PC-3 (cell line): Measurements from ENCODE around the gene CFAP97D1. TPM values are rescaled to one million over a fixed set of nuclear protein-coding genes. Genes with fewer than 3 reads are reported as not detected.

Experiments
- ATAC-seq: fragments of 200-7000 bp; cut with Tn5 transposase; 2 replicates; pipeline ENCODE4 v1.9.1; 2020; ENCODE audit warnings: mild to moderate bottlenecking, moderate library complexity
- BruUV-seq: library from RNA; stranded (reverse); fragments of 400-500 nt; replicated peaks from 2 replicates; lab custom pipeline; 2021; lab: Mats Ljungman, UMichigan
- CTCF ChIA-PET: fragments of 300-600 bp; sonication (Branson Sonifier 250); formaldehyde crosslinking; loops from one replicate; lab custom pipeline; 2022; ENCODE audit warnings: antibody characterized with exemption; lab: Charles Lee
- POLR2A ChIA-PET: fragments of 300-600 bp; sonication (Branson Sonifier 250); formaldehyde crosslinking; loops from one replicate; lab custom pipeline; 2022; ENCODE audit warnings: antibody characterized with exemption; ENCODE audit not compliant: unreplicated experiment; lab: Charles Lee
- DNase-seq: peaks from one replicate; pipeline ENCODE4 v3.0.0-alpha.2; 2015
- H2AFZ ChIP-seq: fragments of 300-600 bp; sonication (generic); 2 replicates; pipeline ENCODE4 v1.6.0; 2016; ENCODE audit warnings: antibody characterized with exemption, low read length
- H3F3A ChIP-seq: fragments of 300-600 bp; sonication (generic); one replicate; pipeline ENCODE4 v1.6.0; 2017; ENCODE audit warnings: antibody characterized with exemption, low read length, control low read depth, mild to moderate bottlenecking; ENCODE audit not compliant: unreplicated experiment
- H3K27ac ChIP-seq: fragments of 300-600 bp; sonication (generic); 2 replicates; pipeline ENCODE4 v1.5.1; 2016; ENCODE audit warnings: mild to moderate bottlenecking, low read length
- H3K27me3 ChIP-seq: fragments of 300-600 bp; sonication (generic); 2 replicates; pipeline ENCODE4 v1.6.1; 2016; ENCODE audit warnings: low read length, mixed read lengths
- H3K36me3 ChIP-seq: fragments of 300-600 bp; sonication (generic); 2 replicates; pipeline ENCODE4 v1.6.1; 2016; ENCODE audit warnings: low read depth, mixed run types, low read length, mixed read lengths
- H3K4me1 ChIP-seq: fragments of 300-600 bp; sonication (generic); 2 replicates; pipeline ENCODE4 v1.5.1; 2016; ENCODE audit warnings: low read length; ENCODE audit not compliant: insufficient read depth
- H3K4me2 ChIP-seq: fragments of 300-600 bp; sonication (generic); 2 replicates; pipeline ENCODE4 v1.6.0; 2016; ENCODE audit warnings: low read length
- H3K4me3 ChIP-seq: fragments of 300-600 bp; sonication (generic); 2 replicates; pipeline ENCODE4 v1.5.1; 2016; ENCODE audit warnings: mild to moderate bottlenecking, low read length, mixed read lengths
- H3K79me2 ChIP-seq: fragments of 300-600 bp; sonication (generic); 2 replicates; pipeline ENCODE4 v1.6.1; 2017; ENCODE audit warnings: low read length, mixed read lengths
- H3K9ac ChIP-seq: fragments of 300-600 bp; sonication (generic); 2 replicates; pipeline ENCODE4 v1.6.0; 2016; ENCODE audit warnings: mild to moderate bottlenecking, low read length
- H3K9me2 ChIP-seq: fragments of 300-600 bp; sonication (generic); replicated peaks from 2 replicates; pipeline ENCODE4 v1.6.1; 2016; ENCODE audit warnings: mixed run types, low read length, mixed read lengths
- H3K9me3 ChIP-seq: fragments of 300-600 bp; sonication (generic); 2 replicates; pipeline ENCODE4 v1.6.1; 2016; ENCODE audit warnings: low read length, mixed read lengths
- H4K20me1 ChIP-seq: fragments of 300-600 bp; sonication (generic); 2 replicates; pipeline ENCODE4 v1.6.1; 2016; ENCODE audit warnings: low read length, mixed read lengths
- EZH2 ChIP-seq: fragments of 300-600 bp; sonication (generic); IDR thresholded peaks from one replicate; pipeline ENCODE4 v1.6.1; 2017; ENCODE audit warnings: antibody characterized with exemption, mild to moderate bottlenecking, low read length; ENCODE audit not compliant: unreplicated experiment
- EZH2phosphoT487 ChIP-seq: fragments of 300-600 bp; sonication (generic); IDR thresholded peaks from 2 replicates; pipeline ENCODE4 v1.6.1; 2018; ENCODE audit warnings: mild to moderate bottlenecking, antibody characterized with exemption, low read length, borderline replicate concordance
- intact Hi-C: fragments of 100-400 bp; cut with micrococcal nuclease; formaldehyde crosslinking; loops from 2 replicates; pipeline ENCODE4 v1.9.0; 2023
- total RNA-seq: library from RNA; depleted of rRNA; stranded (reverse); fragments of >200 nt; gene quantifications from 2 replicates; pipeline ENCODE4 v1.2.3, GENCODE V29; 2014
- TF ChIP-seq, protein P1 (sequence below): fragments of 300-600 bp; sonication (generic); conservative IDR thresholded peaks from 2 replicates; pipeline ENCODE4 v1.5.1; 2017; ENCODE audit warnings: antibody characterized with exemption, low read depth, mild to moderate bottlenecking, low read length

Gene CFAP97D1
- total RNA-seq, 1 experiment from 2014 or later = 0.29 TPM

DNA sequence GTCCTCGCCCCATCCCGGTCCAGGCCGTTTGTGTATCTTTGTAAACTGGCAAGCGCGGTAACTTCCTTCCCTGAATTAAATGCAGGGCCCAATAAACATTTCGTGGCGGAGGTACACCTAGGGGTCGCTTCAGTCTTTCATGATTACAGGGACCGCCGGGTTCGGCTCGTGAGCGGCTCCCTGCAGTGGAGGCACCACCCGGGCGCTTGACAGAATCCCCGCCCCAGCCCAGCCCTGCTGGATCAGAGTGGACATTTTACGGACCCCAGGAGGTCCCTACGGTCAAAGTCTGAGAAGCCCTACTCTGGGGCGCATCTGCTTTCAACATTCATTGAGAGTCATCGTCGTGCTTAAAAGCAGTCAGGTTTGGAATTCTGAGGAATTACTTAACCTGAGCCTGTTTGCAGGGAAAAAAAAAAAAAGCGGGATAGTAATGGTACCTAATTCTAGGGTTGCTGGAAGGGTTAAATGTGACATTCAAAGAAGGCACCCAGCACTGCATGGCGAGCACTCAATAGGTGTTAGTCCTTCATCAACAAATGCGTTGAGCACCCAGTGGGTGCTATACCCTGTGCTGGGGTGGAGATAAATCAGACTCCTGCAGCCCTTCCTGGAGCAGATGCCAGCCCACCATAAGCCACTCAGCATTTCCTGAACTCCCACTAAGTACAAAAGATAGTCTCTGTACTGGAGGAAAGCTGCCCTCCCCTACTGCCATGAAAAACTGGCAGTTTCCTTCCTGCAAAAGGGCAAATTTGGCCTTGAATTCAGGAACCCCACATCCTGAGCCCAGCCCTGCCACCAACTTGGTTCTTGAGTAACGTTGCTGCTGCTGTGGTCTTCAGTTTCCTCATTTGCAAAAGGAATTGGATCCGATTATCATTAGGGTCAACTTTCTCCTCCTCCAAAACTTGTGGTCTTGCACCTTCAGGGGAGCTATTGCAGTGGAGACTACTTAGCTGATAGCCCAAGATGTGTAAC lies 800 bp upstream of the CFAP97D1 start:
- H3F3A ChIP-seq = no peaks in the 10 kb centered on the region
- DNase-seq = no peak
- POLR2A ChIA-PET = interaction anchor here (0.5 to 0.6 kb wide), 4 partner anchors 21 to 199 kb away, joined by 3 to 14 read pairs (median 4); no protein-coding TSS in a partner anchor
- no peak for TF ChIP-seq EZH2phosphoT487
- no peak for TF ChIP-seq EZH2
- TF ChIP-seq, protein P1, sequence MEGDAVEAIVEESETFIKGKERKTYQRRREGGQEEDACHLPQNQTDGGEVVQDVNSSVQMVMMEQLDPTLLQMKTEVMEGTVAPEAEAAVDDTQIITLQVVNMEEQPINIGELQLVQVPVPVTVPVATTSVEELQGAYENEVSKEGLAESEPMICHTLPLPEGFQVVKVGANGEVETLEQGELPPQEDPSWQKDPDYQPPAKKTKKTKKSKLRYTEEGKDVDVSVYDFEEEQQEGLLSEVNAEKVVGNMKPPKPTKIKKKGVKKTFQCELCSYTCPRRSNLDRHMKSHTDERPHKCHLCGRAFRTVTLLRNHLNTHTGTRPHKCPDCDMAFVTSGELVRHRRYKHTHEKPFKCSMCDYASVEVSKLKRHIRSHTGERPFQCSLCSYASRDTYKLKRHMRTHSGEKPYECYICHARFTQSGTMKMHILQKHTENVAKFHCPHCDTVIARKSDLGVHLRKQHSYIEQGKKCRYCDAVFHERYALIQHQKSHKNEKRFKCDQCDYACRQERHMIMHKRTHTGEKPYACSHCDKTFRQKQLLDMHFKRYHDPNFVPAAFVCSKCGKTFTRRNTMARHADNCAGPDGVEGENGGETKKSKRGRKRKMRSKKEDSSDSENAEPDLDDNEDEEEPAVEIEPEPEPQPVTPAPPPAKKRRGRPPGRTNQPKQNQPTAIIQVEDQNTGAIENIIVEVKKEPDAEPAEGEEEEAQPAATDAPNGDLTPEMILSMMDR = peak; percentile 47
- CTCF ChIA-PET = interaction anchor here (0.6 to 1.0 kb wide), 2 partner anchors 64 to 67 kb away, joined by 4 to 7 read pairs; no protein-coding TSS in a partner anchor
- H3K79me2 ChIP-seq = peaks cover 35% of the 10 kb centered on the region
- no peaks in the 10 kb centered on the region for H3K9me2 ChIP-seq
- BruUV-seq = TSS peak; percentile 70
- no peak overlapping the region for H3K27ac ChIP-seq
- peak overlapping the region; percentile 98 for H3K4me2 ChIP-seq
- H3K27me3 ChIP-seq = no peaks in the 10 kb centered on the region
- peaks cover 20% of the 10 kb centered on the region for H3K36me3 ChIP-seq
- ATAC-seq = peak; percentile 35
- no peaks in the 10 kb centered on the region for H3K9me3 ChIP-seq
- intact Hi-C loops = loop anchor here (2.0 kb wide), 1 partner anchor 67 kb away; the partner anchor contains the start of gene CD300LG
- peak overlapping the region; percentile 94 for H3K4me3 ChIP-seq
- H4K20me1 ChIP-seq = peaks cover 19% of the 10 kb centered on the region
- H3K4me1 ChIP-seq = peaks cover 28% of the 10 kb centered on the region
- H3K9ac ChIP-seq = peak overlapping the region; percentile 96
- peak overlapping the region; percentile 93 for H2AFZ ChIP-seq

DNA sequence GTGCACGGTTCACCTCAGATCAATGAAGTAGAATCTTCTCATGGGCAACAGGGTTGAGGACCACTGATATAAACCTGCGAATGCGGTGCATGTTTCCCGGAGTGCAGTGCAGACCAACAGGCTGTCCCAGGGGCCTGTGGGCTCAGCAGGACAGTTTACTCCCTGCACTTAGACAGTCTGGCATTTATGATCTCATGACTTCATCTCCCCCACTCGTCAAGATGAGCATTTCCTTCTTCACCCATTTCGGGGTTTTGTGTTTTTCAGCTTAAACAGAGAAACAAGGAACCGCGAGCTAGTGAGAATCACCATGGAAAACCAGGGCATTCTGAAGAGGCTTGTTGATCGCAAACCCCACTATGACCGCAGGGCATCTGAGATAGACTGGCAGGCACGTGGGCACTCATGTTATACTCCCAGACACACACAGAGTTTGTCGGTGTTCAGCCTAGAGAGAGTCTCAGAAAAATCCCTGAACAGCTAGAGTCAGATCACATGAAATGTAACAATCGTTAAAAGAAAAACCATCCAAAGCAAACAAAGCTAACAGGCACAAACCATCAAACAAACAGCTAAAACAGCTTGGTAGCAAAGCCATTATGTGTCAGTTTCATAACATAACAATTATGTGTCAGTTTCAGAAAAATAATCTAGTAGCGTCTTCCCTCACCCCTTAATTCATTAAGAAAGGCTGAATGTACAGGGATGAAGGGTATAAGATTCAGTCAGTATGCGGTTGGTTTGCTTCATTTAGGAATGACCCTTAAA lies 2.9 kb downstream of the CFAP97D1 start:
- Histone ChIP-seq H4K20me1 (no peaks in the 10 kb centered on the region), H3K4me3 (no peak overlapping the region), H3K79me2 (peaks cover 5% of the 10 kb centered on the region), H3K36me3 (no peaks in the 10 kb centered on the region), H3K27ac (no peak overlapping the region), H3F3A (no peaks in the 10 kb centered on the region), H3K9me2 (no peaks in the 10 kb centered on the region), H3K27me3 (no peaks in the 10 kb centered on the region), H3K4me2 (peak overlapping the region; percentile 40), H3K9ac (no peak overlapping the region), H2AFZ (no peak overlapping the region), H3K4me1 (peaks cover 30% of the 10 kb centered on the region), H3K9me3 (no peaks in the 10 kb centered on the region)
- ATAC-seq = no peak
- ChIA-PET CTCF (interaction anchor here (0.7 to 1.2 kb wide), 2 partner anchors 63 to 89 kb away, joined by 3 read pairs; no protein-coding TSS in a partner anchor), POLR2A (no interaction called here)
- intact Hi-C loops = no loop called here
- no TSS peak for BruUV-seq
- no peak for DNase-seq
- no peak for TF ChIP-seq EZH2phosphoT487

DNA sequence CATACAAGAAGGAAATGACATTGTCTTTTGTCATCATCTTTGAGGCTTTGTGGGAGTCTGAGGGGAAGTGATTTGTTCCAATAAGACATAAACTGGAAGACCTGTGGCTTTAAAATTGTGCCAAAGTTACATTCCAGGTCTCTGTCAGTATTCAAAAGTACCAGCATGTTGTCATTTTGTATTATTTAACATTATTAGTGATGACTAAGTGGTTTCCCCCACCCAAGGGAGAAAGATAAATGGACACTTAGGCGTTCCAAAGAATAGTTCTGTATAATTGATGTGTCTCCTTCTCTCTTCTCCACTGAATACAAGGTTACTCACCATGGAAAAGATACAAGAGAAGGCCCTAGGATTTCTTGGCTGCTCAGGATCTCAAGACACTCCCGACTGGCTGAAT lies 3.8 kb downstream of the CFAP97D1 start:
- TF ChIP-seq, protein P1 = no peak
- TF ChIP-seq EZH2phosphoT487 (no peak), EZH2 (no peak)
- no TSS peak for BruUV-seq
- Histone ChIP-seq H3K9me2 (no peaks in the 10 kb centered on the region), H3K79me2 (no peaks in the 10 kb centered on the region), H3K4me2 (peak overlapping the region; percentile 40), H3K9ac (no peak overlapping the region), H3K36me3 (no peaks in the 10 kb centered on the region), H3K4me1 (peaks cover 30% of the 10 kb centered on the region), H3K27me3 (no peaks in the 10 kb centered on the region), H2AFZ (peak overlapping the region; percentile 40), H3K9me3 (no peaks in the 10 kb centered on the region), H3K27ac (peak overlapping the region; percentile 12), H3F3A (no peaks in the 10 kb centered on the region), H3K4me3 (no peak overlapping the region), H4K20me1 (no peaks in the 10 kb centered on the region)
- peak; percentile 54 for ATAC-seq
- intact Hi-C loops = no loop called here
- POLR2A ChIA-PET = no interaction called here
- peak; percentile 78 for DNase-seq
- CTCF ChIA-PET = no interaction called here
